ENCODE data around the gene MMP25. TPM values are rescaled to one million over a fixed set of nuclear protein-coding genes. Genes with fewer than 3 reads are reported as not detected.

Gene MMP25
- total RNA-seq, 2 donors from 2014 or later: 4.2 TPM; not detected in 1

DNA sequence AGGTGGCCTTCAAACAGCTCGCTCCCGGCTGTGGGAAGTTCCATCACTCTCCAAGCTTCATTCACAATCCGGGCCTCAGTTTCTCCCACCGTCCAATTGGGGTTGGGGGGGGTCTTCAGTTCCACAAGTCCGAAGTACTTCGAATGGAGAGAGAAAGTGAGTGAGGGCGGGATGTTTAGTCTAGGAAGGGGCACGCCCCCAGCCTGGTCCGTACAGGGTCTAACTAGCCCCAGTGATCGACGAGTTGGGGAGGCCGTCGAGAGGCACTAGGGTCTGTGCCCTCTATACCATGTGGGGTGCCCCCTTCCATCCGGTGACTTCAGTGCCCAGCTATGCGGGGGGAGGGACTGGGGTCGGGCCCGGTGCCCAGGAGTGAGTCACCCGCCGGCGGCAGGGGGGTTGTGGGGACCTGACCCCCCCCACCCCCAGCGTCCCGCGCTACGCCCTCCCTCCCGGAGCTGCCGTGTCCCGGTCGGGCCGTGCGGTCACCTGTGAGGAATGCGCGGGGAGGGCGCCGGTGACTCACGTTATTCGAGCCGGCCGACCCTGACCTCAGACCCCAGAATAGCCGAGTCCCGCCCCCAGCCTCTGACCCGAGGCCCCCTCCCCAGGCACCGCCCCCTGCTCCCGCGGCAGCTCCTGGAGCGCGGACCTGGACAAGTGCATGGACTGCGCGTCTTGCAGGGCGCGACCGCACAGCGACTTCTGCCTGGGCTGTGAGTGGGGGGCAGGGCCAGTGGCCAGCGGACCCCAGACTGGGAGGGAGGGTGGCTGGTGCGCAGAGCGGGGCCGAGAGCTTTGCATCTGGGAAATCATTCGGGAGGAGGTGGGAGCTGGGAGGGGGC lies 25.5 kb upstream of the MMP25 start:
- Histone ChIP-seq H3K4me3 (peak overlapping the region; percentile 98), H3K27me3 (replicated peaks; ENCODE audit: insufficient read depth) (no peaks in the 10 kb centered on the region), H3K4me1 (ENCODE audit: control insufficient read depth in 1 of 2, low read depth in 2 of 2) (peaks cover 0 to 39% of the 10 kb centered on the region in 2 donors), H3K36me3 (peaks cover 2% of the 10 kb centered on the region), H3K27ac (peak overlapping the region; percentile 94 to 100), H3K9me3 (no peaks in the 10 kb centered on the region)
- DNase-seq (ENCODE audit: low spot score) (peak; percentile 76), ATAC-seq (ENCODE audit: insufficient number of reproducible peaks, low FRiP score, low read depth) (peak; percentile 52)
- no peak for TF ChIP-seq CTCF (IDR thresholded peaks at IDR 0.05)

DNA sequence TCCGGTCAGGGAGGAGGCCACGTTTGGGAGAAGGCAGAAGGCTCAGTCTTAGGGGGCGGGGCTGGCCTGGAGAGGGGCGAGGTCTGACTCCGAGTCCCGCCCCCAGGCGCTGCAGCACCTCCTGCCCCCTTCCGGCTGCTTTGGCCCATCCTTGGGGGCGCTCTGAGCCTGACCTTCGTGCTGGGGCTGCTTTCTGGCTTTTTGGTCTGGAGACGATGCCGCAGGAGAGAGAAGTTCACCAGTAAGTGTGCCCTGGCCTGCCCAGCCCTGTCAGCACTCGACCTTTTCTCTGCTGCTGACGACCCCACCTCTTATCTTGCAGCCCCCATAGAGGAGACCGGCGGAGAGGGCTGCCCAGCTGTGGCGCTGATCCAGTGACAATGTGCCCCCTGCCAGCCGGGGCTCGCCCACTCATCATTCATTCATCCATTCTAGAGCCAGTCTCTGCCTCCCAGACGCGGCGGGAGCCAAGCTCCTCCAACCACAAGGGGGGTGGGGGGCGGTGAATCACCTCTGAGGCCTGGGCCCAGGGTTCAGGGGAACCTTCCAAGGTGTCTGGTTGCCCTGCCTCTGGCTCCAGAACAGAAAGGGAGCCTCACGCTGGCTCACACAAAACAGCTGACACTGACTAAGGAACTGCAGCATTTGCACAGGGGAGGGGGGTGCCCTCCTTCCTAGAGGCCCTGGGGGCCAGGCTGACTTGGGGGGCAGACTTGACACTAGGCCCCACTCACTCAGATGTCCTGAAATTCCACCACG lies 24.7 kb upstream of the MMP25 start:
- Histone ChIP-seq H3K9me3 (no peaks in the 10 kb centered on the region), H3K36me3 (peaks cover 10% of the 10 kb centered on the region), H3K4me1 (ENCODE audit: control insufficient read depth in 1 of 2, low read depth in 2 of 2) (peaks cover 0 to 39% of the 10 kb centered on the region in 2 donors), H3K4me3 (peak overlapping the region; percentile 98), H3K27ac (peak overlapping the region; percentile 94 to 100), H3K27me3 (replicated peaks; ENCODE audit: insufficient read depth) (no peaks in the 10 kb centered on the region)
- peak; percentile 30 for ATAC-seq (ENCODE audit: insufficient number of reproducible peaks, low FRiP score, low read depth)
- TF ChIP-seq CTCF (IDR thresholded peaks at IDR 0.05): peak; percentile 6
- DNase-seq (ENCODE audit: low spot score): peak; percentile 75

GRCh38 chr16:3022208-3022683 lies 24.1 kb upstream of the MMP25 start:
- Histone ChIP-seq H3K27me3 (replicated peaks; ENCODE audit: insufficient read depth) (no peaks in the 10 kb centered on the region), H3K4me1 (ENCODE audit: control insufficient read depth in 1 of 2, low read depth in 2 of 2) (peaks cover 0 to 39% of the 10 kb centered on the region in 2 donors), H3K36me3 (peaks cover 12% of the 10 kb centered on the region), H3K4me3 (peak overlapping the region; percentile 98), H3K9me3 (no peaks in the 10 kb centered on the region), H3K27ac (peak overlapping the region; percentile 94 to 100)
- ATAC-seq (ENCODE audit: insufficient number of reproducible peaks, low FRiP score, low read depth) (peak; percentile 36), DNase-seq (ENCODE audit: low spot score) (peak; percentile 78)
- TF ChIP-seq CTCF (IDR thresholded peaks at IDR 0.05): no peak

DNA sequence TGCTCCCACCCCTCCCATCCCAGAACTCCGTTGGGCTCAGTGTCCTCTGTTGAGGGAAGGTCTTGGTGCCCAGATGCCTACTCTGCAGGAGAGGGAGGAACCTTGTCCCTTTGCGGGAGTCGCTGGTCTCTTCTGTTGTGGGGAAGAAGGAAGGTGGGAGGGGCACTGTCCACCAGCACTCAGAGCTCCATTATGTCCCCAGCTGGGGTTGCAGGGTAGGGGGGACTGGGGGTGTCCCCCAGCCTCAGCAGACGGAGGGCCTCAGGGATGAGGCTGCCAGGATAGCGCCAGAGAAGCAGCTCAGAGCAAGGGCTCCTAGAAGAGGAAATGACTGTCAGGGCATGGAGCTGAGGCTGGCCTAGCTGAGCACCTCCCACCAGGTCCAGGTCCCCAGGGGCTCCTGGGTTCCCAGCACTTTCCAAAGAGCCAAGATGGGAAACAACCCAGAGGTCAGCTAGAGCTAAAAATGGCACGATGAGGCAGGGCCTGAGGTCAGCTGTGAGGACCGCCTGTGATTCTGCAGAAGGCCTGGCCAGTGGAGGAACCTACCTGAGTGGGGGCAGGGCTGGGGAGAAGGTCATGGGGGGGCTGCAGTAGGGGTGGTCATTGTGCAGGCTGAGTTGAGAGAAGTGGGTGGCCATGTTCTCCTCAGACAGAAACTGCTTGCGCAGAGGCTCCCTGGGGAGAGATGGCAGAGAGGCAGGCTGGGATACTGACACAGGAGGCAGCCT lies 23.5 kb upstream of the MMP25 start:
- Histone ChIP-seq H3K27me3 (replicated peaks; ENCODE audit: insufficient read depth) (no peaks in the 10 kb centered on the region), H3K4me1 (ENCODE audit: control insufficient read depth in 1 of 2, low read depth in 2 of 2) (peaks cover 0 to 39% of the 10 kb centered on the region in 2 donors), H3K36me3 (peaks cover 12% of the 10 kb centered on the region), H3K27ac (peak overlapping the region; percentile 94 to 100), H3K9me3 (no peaks in the 10 kb centered on the region), H3K4me3 (peak overlapping the region; percentile 98)
- ATAC-seq (ENCODE audit: insufficient number of reproducible peaks, low FRiP score, low read depth) (peak; percentile 3), DNase-seq (ENCODE audit: low spot score) (peak; percentile 45)
- TF ChIP-seq CTCF (IDR thresholded peaks at IDR 0.05): no peak

Measured in thoracic aorta (tissue), 2 donors.